Type B pancreatic cell (in vitro differentiated cells): ENCODE measurements around the gene PRELID3B. TPM values are rescaled to one million over a fixed set of nuclear protein-coding genes. Genes with fewer than 3 reads are reported as not detected.

Experiments
- DNase-seq: peaks from one replicate; pipeline ENCODE4 v3.0.0; 2021; ENCODE audit warnings: mixed read lengths; ENCODE audit not compliant: unreplicated experiment; ENCODE audit errors: extremely low spot score
- H3K27ac Mint-ChIP-seq: 2 replicates; pipeline ENCODE4 v1.8.0; 2021; ENCODE audit warnings: mild to moderate bottlenecking, mixed read lengths
- H3K27me3 Mint-ChIP-seq: 2 replicates; pipeline ENCODE4 v1.8.0; 2021; ENCODE audit warnings: mixed read lengths
- H3K36me3 Mint-ChIP-seq: 2 replicates; pipeline ENCODE4 v1.8.0; 2021; ENCODE audit warnings: mixed read lengths
- H3K4me1 Mint-ChIP-seq: one replicate; pipeline ENCODE4 v1.8.0; 2021; ENCODE audit warnings: mixed read lengths; ENCODE audit not compliant: unreplicated experiment
- H3K4me3 Mint-ChIP-seq: 2 replicates; pipeline ENCODE4 v1.8.0; 2021; ENCODE audit warnings: mild to moderate bottlenecking, mixed read lengths
- H3K9me3 Mint-ChIP-seq: 2 replicates; pipeline ENCODE4 v1.8.0; 2021; ENCODE audit warnings: mixed read lengths
- total RNA-seq: library from RNA; stranded (reverse); gene quantifications from 2 replicates; pipeline ENCODE4 v1.2.1, GENCODE V29; 2021; ENCODE audit warnings: low replicate concordance
- TF ChIP-seq, protein P1 (sequence below): fragments of 200-600 bp; sonication (generic); conservative IDR thresholded peaks from 2 replicates; pipeline ENCODE4 v1.5.0; 2021; ENCODE audit warnings: antibody characterized with exemption, mild to moderate bottlenecking

PRELID3B gene
- total RNA-seq, 1 donor from 2014 or later, result 45.9 TPM

DNA sequence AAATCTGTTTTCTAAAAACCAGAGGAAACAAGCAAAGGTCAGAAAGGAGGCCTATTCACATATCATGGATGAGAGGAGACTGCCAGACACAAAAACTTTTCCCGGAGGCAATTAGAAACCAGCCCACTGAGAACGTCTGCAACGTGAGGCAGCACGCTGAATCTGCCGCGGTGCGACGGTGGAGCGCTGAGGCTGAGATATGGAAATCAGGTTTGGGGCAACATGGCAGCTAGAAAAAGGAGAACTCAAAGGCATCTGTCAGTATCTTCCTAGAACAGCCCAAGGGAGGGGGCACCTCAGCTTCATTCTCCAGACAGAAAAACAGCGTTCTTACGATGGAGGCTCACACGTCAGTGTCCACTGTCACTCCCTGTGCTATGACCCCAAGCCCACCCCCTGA is 5.2 kb downstream of the PRELID3B start:
- Mint-ChIP-seq H3K9me3 (no peaks in the 10 kb centered on the region), H3K27ac (no peak overlapping the region), H3K4me3 (no peak overlapping the region), H3K36me3 (peaks cover 22% of the 10 kb centered on the region), H3K27me3 (no peaks in the 10 kb centered on the region), H3K4me1 (peaks cover 19% of the 10 kb centered on the region)
- DNase-seq, result no peak
- TF ChIP-seq, protein P1, sequence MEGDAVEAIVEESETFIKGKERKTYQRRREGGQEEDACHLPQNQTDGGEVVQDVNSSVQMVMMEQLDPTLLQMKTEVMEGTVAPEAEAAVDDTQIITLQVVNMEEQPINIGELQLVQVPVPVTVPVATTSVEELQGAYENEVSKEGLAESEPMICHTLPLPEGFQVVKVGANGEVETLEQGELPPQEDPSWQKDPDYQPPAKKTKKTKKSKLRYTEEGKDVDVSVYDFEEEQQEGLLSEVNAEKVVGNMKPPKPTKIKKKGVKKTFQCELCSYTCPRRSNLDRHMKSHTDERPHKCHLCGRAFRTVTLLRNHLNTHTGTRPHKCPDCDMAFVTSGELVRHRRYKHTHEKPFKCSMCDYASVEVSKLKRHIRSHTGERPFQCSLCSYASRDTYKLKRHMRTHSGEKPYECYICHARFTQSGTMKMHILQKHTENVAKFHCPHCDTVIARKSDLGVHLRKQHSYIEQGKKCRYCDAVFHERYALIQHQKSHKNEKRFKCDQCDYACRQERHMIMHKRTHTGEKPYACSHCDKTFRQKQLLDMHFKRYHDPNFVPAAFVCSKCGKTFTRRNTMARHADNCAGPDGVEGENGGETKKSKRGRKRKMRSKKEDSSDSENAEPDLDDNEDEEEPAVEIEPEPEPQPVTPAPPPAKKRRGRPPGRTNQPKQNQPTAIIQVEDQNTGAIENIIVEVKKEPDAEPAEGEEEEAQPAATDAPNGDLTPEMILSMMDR, result no peak

DNA sequence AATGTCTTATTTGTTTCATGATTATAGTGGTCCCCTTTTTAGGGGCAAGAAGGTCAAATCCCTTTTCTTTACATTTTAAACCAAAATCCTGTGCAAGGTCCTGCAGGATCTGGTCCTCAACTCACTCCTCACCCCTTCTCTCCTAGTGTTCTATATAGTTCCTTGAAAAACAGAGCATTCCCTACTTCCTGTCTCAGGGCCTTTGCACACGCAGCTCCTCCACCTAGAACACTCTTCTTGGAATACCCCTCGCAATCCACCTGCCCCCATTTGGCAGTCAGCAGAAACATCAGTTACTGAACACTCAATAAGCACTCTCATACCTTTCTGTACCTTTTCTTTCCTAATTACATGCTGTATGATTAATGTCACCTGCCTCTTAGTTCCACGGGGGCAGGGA is 7.2 kb downstream of the PRELID3B start:
- peaks cover 21% of the 10 kb centered on the region for H3K4me1 Mint-ChIP-seq
- peaks cover 16% of the 10 kb centered on the region for H3K36me3 Mint-ChIP-seq
- no peaks in the 10 kb centered on the region for H3K27me3 Mint-ChIP-seq
- TF ChIP-seq, protein P1, result no peak
- peak overlapping the region; percentile 11 for H3K4me3 Mint-ChIP-seq
- no peak for DNase-seq
- no peak overlapping the region for H3K27ac Mint-ChIP-seq
- no peaks in the 10 kb centered on the region for H3K9me3 Mint-ChIP-seq

DNA sequence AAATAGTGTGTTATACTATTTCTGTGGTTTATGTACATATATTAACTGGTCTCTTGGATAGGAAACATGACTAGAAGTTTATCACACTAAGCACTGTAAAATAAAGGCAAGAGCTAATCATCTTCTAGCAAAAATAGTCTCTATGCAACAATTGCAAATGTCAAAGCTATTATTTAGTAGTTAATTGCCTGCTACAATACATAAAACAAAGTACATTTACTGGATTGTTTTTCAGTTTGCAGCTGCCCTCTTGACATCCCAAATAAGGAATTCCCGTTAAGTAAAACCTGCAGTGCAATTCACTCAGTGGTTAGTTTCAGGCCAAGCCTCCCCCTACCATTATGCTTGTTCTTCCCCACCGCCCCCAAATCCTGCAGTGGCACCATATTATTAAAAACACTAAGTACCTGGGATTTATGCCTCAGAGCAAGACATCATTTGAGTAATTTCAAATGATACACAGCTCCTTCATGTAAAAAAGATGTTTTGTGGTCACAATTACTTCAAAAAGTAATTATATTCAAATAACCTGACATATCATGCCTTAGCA is 8.9 kb downstream of the PRELID3B start:
- peak overlapping the region; percentile 25 for H3K27ac Mint-ChIP-seq
- H3K4me3 Mint-ChIP-seq, result peak overlapping the region; percentile 65
- H3K4me1 Mint-ChIP-seq, result peaks cover 30% of the 10 kb centered on the region
- H3K27me3 Mint-ChIP-seq, result no peaks in the 10 kb centered on the region
- no peak for DNase-seq
- TF ChIP-seq, protein P1, result no peak
- H3K9me3 Mint-ChIP-seq, result no peaks in the 10 kb centered on the region
- peaks cover 27% of the 10 kb centered on the region for H3K36me3 Mint-ChIP-seq

DNA sequence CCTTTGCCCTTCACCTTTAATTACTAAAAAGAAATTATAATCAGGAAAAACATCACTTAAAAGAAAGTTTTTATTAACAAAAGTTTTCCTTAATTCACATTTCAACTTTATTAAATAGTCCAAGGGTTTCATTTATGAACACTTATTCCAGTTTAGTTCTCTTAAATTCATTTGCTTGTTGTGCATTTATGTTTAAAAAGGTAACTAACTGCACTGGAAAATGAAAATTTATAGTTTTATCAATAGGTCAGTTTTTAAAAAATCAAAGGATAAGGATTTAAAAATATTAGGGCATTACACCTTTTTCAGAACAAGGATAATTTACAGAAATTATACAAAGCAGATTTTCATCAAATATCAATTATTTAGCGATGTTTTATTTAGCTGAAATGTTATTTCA is 9.5 kb downstream of the PRELID3B start:
- TF ChIP-seq, protein P1, result no peak
- H3K4me3 Mint-ChIP-seq, result peak overlapping the region; percentile 97
- H3K27ac Mint-ChIP-seq, result peak overlapping the region; percentile 96
- no peak for DNase-seq
- no peaks in the 10 kb centered on the region for H3K27me3 Mint-ChIP-seq
- peaks cover 35% of the 10 kb centered on the region for H3K4me1 Mint-ChIP-seq
- H3K9me3 Mint-ChIP-seq, result no peaks in the 10 kb centered on the region
- H3K36me3 Mint-ChIP-seq, result peaks cover 30% of the 10 kb centered on the region

DNA sequence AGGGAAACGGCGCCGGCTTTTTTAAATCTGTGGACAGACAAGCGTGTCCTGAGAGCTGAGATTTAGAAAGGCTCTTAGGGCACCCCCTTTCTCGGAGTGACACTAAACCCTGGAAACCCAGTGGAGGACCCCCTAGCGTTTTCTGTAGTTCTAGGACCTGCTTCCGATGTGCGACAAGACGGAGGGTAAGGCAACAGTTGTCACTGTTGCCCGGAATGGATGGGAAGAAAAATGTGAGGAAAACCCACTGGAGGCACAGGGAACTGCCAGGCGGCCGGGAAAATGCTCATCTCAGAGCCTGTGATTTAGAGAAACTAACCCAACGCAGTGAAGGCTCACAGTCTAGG is 9.9 kb downstream of the PRELID3B start:
- no peak for DNase-seq
- H3K27me3 Mint-ChIP-seq, result no peaks in the 10 kb centered on the region
- peak overlapping the region; percentile 97 for H3K4me3 Mint-ChIP-seq
- H3K36me3 Mint-ChIP-seq, result peaks cover 30% of the 10 kb centered on the region
- peak overlapping the region; percentile 96 for H3K27ac Mint-ChIP-seq
- TF ChIP-seq, protein P1, result peak; percentile 70
- no peaks in the 10 kb centered on the region for H3K9me3 Mint-ChIP-seq
- H3K4me1 Mint-ChIP-seq, result peaks cover 39% of the 10 kb centered on the region
